ENCODE results near the gene LILRB3. TPM values are rescaled to one million over a fixed set of nuclear protein-coding genes. Genes with fewer than 3 reads are reported as not detected.
"Not testable (repeated sequence)": the region's sequence is repeated elsewhere in the genome, so short reads cannot be mapped to it uniquely, and the experiment has no call there.

The LILRB3 gene
- polyA plus RNA-seq (2011; rRNA removed) = not detected in 2 replicates
- not detected in 2 replicates for polyA minus RNA-seq (2011; rRNA and poly(A)+ RNA removed)

- POLR2A ChIA-PET; H3K9me3 ChIP-seq (ENCODE audit: control insufficient read depth, insufficient read depth, low read length); DNase-seq (ENCODE audit: low read depth, low spot score); H3K27ac ChIP-seq (ENCODE audit: low read depth, low read length); H3K4me3 ChIP-seq (ENCODE audit: low read depth, low read length): not testable (repeated sequence)
- CTCF ChIA-PET = interaction anchor here (1.0 to 1.5 kb wide), 2 partner anchors 10 to 54 kb away, joined by 3 read pairs; no protein-coding TSS in a partner anchor
- peaks cover 20% of the 10 kb centered on the region for H3K27me3 ChIP-seq (ENCODE audit: control insufficient read depth, insufficient read depth, low read length)
These were observed at the start of gene LILRB3 for GRCh38 chr19:54222474-54223276. LILRB3 (minus strand) TSS chr19:54223007; CDS start chr19:54222976, 31 bp downstream.

DNA sequence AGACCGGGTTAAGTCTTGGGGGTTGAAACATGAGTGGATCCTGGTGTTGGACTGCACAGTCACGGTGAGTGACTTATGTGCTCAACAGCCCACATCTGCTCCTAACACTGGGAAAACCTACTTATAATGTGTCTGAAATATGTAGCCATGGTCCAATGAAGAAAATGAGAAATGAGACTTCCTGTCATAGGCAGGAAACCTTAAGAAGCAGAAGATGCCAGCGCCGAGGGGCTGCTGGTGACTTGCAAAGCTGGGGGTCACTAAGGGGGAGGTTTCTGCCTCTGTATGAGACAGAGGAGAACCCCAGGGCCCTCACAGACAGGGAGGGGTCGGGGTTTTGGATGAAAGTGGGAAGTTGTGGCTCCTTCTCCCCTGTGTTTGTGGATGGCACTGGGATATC, 49.4 kb upstream of the LILRB3 start:
- H3K27ac ChIP-seq (ENCODE audit: low read depth, low read length); DNase-seq (ENCODE audit: low read depth, low spot score); POLR2A ChIA-PET; H3K9me3 ChIP-seq (ENCODE audit: control insufficient read depth, insufficient read depth, low read length); CTCF ChIA-PET; H3K4me3 ChIP-seq (ENCODE audit: low read depth, low read length); H3K27me3 ChIP-seq (ENCODE audit: control insufficient read depth, insufficient read depth, low read length): not testable (repeated sequence)

DNA sequence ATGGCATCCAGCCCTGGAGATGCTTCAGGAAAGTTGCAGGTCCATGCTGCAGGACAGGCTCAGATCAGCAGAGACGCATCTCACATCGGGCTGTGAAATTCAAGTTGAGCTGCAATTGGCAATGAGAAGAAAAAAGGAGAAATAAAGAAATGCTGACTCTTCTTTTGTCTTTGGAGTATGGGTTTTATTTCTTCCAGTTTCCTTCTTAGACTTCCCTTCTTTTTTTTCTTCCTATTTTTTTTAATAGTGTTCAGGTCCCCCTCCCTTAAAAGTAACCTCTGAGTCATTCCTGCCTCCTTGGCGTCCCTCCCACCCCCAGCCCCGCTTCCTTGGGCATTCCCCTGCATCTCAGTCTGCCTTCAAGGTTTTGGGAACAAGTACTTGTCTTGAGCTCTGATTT, 48.8 kb upstream of the LILRB3 start:
- H3K9me3 ChIP-seq (ENCODE audit: control insufficient read depth, insufficient read depth, low read length); CTCF ChIA-PET; DNase-seq (ENCODE audit: low read depth, low spot score); H3K4me3 ChIP-seq (ENCODE audit: low read depth, low read length); H3K27ac ChIP-seq (ENCODE audit: low read depth, low read length); H3K27me3 ChIP-seq (ENCODE audit: control insufficient read depth, insufficient read depth, low read length); POLR2A ChIA-PET: not testable (repeated sequence)

- POLR2A ChIA-PET = no interaction called here
- no peaks in the 10 kb centered on the region for H3K9me3 ChIP-seq (ENCODE audit: control insufficient read depth, insufficient read depth, low read length)
- CTCF ChIA-PET = no interaction called here
- TF ChIP-seq, protein P1, sequence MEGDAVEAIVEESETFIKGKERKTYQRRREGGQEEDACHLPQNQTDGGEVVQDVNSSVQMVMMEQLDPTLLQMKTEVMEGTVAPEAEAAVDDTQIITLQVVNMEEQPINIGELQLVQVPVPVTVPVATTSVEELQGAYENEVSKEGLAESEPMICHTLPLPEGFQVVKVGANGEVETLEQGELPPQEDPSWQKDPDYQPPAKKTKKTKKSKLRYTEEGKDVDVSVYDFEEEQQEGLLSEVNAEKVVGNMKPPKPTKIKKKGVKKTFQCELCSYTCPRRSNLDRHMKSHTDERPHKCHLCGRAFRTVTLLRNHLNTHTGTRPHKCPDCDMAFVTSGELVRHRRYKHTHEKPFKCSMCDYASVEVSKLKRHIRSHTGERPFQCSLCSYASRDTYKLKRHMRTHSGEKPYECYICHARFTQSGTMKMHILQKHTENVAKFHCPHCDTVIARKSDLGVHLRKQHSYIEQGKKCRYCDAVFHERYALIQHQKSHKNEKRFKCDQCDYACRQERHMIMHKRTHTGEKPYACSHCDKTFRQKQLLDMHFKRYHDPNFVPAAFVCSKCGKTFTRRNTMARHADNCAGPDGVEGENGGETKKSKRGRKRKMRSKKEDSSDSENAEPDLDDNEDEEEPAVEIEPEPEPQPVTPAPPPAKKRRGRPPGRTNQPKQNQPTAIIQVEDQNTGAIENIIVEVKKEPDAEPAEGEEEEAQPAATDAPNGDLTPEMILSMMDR (IDR thresholded peaks at IDR 0.05; ENCODE audit: low read depth, low read length) = no peak
- H3K27me3 ChIP-seq (ENCODE audit: control insufficient read depth, insufficient read depth, low read length) = no peaks in the 10 kb centered on the region
- no peak for DNase-seq (ENCODE audit: low read depth, low spot score)
- H3K27ac ChIP-seq (ENCODE audit: low read depth, low read length) = no peak overlapping the region
- H3K4me3 ChIP-seq (ENCODE audit: low read depth, low read length) = no peak overlapping the region
These were observed 48.3 kb upstream of the LILRB3 start for GRCh38 chr19:54271106-54271505.

DNA sequence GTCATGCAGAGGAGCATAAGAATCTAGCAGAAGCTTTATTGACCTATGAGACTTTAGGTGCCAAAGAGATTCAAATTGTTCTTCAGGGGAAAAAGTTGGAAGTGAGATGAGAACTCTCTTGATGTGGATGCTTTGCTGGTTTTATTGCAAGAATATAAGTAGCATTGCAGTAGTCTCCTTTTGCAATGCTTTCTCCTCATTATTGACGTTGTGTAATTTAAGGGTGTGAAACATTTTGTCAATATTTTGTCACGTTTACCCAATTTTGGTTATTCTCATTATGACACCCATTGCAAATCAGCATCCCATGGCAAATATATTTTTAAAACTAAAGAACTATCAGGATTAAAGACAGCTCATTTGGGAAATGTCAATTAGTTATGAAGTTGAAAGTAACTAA, 46.1 kb upstream of the LILRB3 start:
- Histone ChIP-seq H3K27me3 (ENCODE audit: control insufficient read depth, insufficient read depth, low read length) (no peaks in the 10 kb centered on the region), H3K27ac (ENCODE audit: low read depth, low read length) (no peak overlapping the region), H3K9me3 (ENCODE audit: control insufficient read depth, insufficient read depth, low read length) (no peaks in the 10 kb centered on the region), H3K4me3 (ENCODE audit: low read depth, low read length) (no peak overlapping the region)
- no peak for DNase-seq (ENCODE audit: low read depth, low spot score)
- TF ChIP-seq, protein P1 (IDR thresholded peaks at IDR 0.05; ENCODE audit: low read depth, low read length) = no peak
- POLR2A ChIA-PET = no interaction called here
- CTCF ChIA-PET = no interaction called here

DNA sequence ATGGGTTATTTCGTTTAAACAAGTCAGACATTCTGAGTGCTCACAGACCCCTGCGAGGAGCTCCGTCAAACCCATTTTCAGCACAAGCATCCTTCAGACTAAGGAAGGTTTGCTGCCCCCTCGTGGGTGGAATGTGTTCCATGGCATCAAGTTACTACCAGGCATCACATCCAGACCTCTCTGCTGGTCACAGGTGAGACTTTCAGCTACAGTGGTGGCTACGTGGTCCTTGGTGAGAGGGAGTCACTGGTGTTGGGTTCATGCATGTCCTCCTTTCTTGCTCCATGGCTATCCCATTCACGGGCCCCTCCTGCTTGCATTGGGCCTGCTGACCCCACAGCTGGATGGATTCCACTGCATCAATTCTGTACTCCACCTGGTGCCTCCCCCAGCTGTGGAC, 43.3 kb upstream of the LILRB3 start:
- Histone ChIP-seq H3K4me3 (ENCODE audit: low read depth, low read length) (no peak overlapping the region), H3K27ac (ENCODE audit: low read depth, low read length) (no peak overlapping the region), H3K27me3 (ENCODE audit: control insufficient read depth, insufficient read depth, low read length) (no peaks in the 10 kb centered on the region), H3K9me3 (ENCODE audit: control insufficient read depth, insufficient read depth, low read length) (no peaks in the 10 kb centered on the region)
- ChIA-PET CTCF (interaction anchor here (0.9 to 1.5 kb wide), 9 partner anchors 8 to 141 kb away, joined by 3 to 8 read pairs (median 4); no protein-coding TSS in a partner anchor), POLR2A (no interaction called here)
- TF ChIP-seq, protein P1 (IDR thresholded peaks at IDR 0.05; ENCODE audit: low read depth, low read length) = peak; percentile 67
- peak; percentile 36 for DNase-seq (ENCODE audit: low read depth, low spot score)

Data from AG04450 (cell line).